GM06990 (cell line): ENCODE measurements around the gene TCP11.

Experiments used
- DNase-seq: peaks from one replicate; pipeline ENCODE4 v3.0.0-alpha.2; 2011; ENCODE audit not compliant: insufficient read length; ENCODE audit errors: extremely low read depth
- H3K27me3 ChIP-seq: replicated peaks from 2 replicates; pipeline ENCODE4 v1.6.0; 2011; ENCODE audit warnings: low read length; ENCODE audit not compliant: control insufficient read depth, insufficient read depth
- H3K36me3 ChIP-seq: 2 replicates; pipeline ENCODE4 v1.5.1; 2011; ENCODE audit warnings: low read length; ENCODE audit not compliant: control insufficient read depth, insufficient read depth
- H3K4me3 ChIP-seq: replicated peaks from 2 replicates; pipeline ENCODE4 v1.5.1; 2011; ENCODE audit warnings: low read depth, mild to moderate bottlenecking, control low read depth, low read length
- TF ChIP-seq, protein P1 (sequence below): IDR thresholded peaks from 2 replicates; pipeline ENCODE4 v1.5.1; 2011; ENCODE audit warnings: low read length, control low read depth, mild to moderate bottlenecking, inconsistent platforms; ENCODE audit not compliant: insufficient read depth, poor library complexity, severe bottlenecking

TCP11 gene

DNA sequence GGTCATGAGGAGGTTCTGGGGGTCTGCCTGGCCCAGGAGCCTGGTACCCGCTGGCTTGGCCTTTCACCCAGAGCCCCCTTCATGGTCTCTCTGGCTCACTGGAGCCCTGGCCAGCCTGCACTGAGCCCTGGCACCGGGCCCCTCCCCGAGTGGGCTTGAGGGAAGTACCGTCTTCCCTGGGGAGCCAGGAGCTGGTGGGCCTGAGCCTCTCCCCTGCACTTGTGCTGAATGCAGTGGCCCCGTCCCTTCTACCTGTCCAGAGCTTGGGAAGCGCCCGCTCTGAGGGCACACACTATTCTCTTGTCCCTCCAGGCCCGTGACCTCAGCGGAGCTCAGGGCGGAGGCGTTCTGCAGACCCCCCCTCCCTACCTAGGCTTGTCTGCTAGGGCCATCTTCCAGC lies 62.2 kb downstream of the TCP11 start:
- H3K36me3 ChIP-seq = peaks cover 2% of the 10 kb centered on the region
- H3K27me3 ChIP-seq = no peaks in the 10 kb centered on the region
- DNase-seq = no peak
- no peak overlapping the region for H3K4me3 ChIP-seq
- TF ChIP-seq, protein P1, sequence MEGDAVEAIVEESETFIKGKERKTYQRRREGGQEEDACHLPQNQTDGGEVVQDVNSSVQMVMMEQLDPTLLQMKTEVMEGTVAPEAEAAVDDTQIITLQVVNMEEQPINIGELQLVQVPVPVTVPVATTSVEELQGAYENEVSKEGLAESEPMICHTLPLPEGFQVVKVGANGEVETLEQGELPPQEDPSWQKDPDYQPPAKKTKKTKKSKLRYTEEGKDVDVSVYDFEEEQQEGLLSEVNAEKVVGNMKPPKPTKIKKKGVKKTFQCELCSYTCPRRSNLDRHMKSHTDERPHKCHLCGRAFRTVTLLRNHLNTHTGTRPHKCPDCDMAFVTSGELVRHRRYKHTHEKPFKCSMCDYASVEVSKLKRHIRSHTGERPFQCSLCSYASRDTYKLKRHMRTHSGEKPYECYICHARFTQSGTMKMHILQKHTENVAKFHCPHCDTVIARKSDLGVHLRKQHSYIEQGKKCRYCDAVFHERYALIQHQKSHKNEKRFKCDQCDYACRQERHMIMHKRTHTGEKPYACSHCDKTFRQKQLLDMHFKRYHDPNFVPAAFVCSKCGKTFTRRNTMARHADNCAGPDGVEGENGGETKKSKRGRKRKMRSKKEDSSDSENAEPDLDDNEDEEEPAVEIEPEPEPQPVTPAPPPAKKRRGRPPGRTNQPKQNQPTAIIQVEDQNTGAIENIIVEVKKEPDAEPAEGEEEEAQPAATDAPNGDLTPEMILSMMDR = no peak

DNA sequence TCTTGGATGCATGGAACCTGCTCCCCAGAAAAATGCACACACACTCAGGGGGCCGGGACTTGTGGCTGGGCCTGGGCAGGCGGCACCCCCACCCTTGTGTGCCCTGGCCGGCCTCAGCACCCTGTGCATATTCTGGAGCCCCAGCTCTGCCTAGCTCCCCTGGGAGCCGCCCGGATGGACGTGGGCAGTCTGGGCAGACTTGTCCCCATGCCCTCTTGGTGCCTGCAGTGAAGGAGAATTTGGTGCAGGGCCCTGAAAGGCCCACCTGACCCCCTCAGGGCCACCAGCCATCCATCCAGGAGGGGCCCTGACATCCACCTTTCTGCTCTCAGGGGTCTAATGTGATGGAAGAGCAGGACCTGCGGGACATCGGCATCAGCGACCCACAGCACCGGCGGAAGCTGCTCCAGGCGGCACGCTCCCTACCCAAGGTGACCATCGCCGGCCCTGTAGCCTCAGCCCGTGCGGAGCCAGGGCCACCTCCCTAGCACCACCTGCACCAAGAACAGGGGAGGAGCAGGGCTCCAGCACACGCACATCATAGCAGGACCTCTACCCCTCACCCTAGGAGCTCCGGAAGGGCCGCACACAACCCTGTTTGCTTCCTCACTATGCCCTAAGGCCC lies 62.8 kb downstream of the TCP11 start:
- no peak overlapping the region for H3K4me3 ChIP-seq
- no peak for DNase-seq
- H3K36me3 ChIP-seq = peaks cover 2% of the 10 kb centered on the region
- TF ChIP-seq, protein P1 = no peak
- no peaks in the 10 kb centered on the region for H3K27me3 ChIP-seq

DNA sequence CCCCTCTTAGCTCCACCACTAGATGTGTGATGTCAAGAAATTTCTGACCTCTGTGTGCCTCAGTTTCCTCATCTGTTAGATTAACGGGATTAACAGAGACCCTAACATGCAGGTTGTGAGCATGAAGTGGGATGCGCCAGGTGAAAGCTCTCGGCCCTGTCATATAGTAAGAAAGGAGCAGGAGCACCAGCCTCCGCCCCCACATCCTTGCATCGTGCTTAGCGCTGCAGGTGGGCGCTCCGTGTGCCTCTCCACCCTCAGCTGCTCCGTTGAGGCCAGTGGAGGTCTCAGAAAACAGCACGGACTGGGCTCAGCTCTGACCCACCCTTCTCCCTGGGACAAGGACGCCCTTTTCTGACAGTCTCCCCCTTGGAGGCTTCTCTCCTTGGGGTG lies 63.4 kb downstream of the TCP11 start:
- TF ChIP-seq, protein P1 = no peak
- DNase-seq = no peak
- no peaks in the 10 kb centered on the region for H3K27me3 ChIP-seq
- no peak overlapping the region for H3K4me3 ChIP-seq
- peaks cover 2% of the 10 kb centered on the region for H3K36me3 ChIP-seq

DNA sequence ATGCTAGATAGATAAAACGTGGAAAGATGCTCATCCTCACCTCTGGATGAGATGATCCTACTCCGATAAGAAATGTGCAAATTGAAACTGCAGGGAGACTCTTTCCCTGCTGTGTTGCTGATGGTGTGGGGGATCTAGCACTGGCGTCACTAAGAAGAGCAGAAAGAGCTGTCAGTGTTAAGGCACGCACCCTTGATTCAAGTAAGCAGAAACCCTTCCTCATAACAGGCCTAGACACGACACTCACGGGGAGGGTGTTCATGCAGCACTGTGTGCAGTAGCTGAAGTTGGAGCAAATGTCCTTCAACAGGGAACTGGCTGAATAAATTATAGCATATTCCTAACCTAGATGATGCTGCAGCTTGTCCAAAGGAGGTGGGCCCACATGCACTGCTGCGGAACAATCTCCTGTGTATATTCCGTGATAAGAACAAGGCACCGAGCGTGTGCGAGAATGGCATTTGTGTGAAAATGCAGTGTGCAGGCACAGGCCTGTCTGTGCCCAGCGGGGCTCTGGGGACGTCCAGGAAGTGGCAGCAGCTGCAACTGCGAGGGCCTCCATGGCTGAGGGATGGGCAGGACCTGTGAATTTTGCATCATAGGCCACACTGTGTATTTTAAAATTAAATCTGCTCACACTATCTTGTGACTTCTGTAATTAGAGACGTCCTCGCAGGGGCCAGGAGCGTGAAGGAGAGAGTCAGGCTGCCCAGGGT lies 64.0 kb downstream of the TCP11 start:
- Histone ChIP-seq H3K36me3 (peaks cover 2% of the 10 kb centered on the region), H3K27me3 (no peaks in the 10 kb centered on the region), H3K4me3 (no peak overlapping the region)
- TF ChIP-seq, protein P1 = no peak
- DNase-seq = no peak

DNA sequence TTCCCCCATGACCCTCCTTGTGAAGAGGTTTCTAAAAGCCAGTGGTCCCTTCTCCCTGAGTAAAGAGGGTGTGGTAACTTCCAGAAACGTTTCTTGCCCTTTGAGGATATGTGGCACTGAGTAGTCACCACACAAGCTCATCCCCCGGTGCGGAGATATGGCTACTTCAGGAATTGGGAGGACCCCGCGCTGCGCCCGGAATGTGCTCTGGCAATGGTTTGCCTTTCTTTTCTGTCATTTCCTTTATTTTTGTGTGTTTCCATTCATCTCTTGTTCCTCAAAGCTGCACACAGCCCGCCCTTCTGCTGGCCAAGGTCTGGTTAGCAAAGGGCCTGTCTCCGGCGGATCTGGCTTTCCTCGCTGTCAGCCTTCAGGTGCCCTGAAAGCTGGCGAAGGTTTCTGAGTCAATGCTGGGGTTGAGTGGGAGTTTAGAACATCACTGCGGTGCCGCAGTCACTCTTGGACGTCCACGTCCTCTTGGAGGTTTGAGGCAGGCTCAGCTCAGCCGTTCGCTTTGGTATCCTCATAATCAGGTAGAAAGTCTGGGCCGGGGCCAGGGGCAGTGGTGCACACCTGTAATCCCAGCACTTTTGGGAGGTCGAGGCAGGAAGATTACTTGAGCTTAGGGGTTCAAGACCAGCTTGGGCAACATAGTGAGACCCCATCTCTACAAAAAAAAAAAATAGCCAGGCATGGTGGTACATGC lies 67.2 kb downstream of the TCP11 start:
- H3K36me3 ChIP-seq = peaks cover 2% of the 10 kb centered on the region; the same call in 1 of the 2 replicates
- DNase-seq = no peak
- H3K27me3 ChIP-seq = no peaks in the 10 kb centered on the region
- no peak overlapping the region for H3K4me3 ChIP-seq
- TF ChIP-seq, protein P1 = no peak
